Measurements from ENCODE around the gene NT5DC3.
"Not testable (repeated sequence)": the region's sequence is repeated elsewhere in the genome, so short reads cannot be mapped to it uniquely, and the experiment has no call there.

NT5DC3 gene

DNA sequence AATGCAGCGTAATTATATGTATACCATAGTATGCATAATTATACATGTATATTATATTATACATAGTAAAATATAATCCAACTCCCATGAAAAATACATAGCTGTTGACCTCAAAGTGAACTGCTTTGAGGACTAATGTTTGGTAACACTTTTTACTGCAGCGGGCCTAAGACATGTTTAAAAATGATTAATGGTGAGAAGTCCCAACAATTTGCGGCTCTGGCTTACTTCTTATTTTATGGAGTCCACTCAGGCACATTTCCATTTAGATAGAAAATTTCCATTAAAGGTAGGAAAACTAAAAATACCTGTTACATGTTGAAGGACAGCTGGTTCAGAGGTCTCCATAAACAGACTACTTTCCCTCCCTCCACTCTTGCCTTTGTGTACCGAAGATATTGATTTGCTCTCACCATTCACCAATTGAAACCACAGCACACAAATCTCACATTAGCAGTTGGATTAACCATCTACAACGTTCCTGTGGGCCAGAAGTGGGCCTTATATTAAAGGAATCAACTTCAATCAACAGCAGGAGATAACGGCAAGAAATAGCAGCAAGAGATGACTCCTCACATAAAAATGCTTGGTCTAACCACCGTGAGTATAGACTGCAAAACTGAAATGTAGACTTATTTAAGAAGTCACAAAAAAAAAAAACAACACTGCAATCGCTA lies 14.1 kb upstream of the NT5DC3 start:
- no peak for DNase-seq

DNA sequence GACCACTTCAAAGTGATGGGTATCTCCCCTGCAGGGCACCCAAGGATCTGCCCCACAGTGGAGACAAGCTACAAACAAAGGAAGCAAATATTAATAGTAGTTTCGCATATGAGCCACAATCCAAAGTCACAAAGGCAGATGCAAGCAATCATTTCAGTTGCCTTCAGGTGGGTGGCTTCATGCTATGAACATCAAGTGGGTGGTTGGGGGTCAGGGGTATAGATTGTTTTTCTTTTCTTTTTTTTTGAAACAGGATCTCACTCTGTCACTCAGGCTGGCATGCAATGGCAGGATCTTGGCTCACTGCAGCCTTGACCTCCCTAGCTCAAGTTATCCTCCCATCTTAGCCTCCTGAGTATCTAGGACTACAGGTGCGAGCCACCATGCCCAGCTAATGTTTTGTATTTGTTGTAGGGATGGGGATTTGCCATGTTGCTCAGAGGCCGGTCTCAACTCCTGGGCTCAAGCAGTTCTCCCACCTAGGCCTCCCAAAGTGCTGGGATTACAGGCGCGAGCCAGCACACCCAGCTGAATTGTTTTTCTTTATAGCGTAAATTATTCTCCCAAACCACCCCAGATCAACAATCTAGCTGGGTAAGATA lies 13.4 kb upstream of the NT5DC3 start:
- no peak for DNase-seq

DNA sequence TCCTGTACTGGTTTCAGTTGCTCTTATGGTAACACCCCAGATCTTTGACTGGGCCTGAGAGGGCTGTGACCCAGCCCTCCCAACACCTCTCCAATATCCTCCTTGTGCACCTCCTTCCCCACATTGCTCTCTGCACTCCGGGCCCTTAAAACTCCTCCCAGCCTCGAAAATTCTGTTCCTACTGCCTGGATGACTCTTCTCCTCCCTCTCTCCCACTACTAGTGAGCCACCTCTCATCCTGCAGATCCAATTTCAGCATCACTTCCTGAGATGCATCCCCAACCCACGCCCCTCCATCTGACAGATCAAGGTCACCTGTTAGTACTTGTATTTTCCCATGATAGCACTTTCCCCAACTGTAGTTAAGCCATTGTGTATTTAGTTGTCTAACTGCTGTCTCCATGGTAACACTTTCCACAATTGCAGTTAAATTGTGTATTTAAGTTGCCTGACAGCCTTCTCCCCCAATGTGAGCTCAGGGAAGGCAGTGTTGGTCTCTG lies 11.5 kb upstream of the NT5DC3 start:
- DNase-seq = peak; percentile 84 to 93

DNA sequence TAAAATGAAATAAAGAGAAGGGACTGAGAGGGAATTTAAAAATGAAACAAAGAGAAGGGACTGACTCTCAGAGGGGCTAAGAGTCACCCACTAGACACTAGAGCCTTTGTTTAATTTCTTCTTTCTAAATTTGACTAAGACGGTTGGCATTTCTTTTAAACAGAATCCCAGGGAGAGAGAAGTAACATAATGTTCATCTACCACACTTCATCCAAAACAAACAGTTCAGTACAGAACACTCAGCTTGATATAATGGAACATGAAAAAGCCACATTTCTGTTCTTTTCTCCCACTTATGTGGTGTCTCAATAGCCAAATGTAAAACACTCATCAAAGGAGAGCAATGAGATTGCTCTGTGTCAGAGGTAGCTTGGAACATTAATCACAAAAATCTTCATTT lies 10.1 kb upstream of the NT5DC3 start:
- DNase-seq = no peak

DNA sequence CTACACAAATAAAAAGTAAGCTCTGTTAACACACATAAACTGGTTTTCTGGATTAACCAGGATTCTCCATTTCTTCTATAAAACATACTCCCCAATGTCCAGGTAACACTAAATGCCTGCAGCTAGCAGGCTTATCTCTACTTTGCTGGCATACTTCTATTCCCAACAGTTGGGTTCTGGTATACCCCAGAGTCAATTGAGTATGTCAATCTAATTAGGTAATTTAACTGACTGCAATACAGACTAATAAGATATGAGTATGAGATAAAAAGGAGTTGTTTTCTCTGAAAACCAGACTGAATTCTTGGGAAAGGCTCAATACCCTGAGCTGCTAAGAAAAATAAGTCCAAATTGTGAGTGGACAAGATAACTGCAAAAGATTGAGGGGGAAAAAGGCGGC lies 9.4 kb upstream of the NT5DC3 start:
- no peak for DNase-seq

DNA sequence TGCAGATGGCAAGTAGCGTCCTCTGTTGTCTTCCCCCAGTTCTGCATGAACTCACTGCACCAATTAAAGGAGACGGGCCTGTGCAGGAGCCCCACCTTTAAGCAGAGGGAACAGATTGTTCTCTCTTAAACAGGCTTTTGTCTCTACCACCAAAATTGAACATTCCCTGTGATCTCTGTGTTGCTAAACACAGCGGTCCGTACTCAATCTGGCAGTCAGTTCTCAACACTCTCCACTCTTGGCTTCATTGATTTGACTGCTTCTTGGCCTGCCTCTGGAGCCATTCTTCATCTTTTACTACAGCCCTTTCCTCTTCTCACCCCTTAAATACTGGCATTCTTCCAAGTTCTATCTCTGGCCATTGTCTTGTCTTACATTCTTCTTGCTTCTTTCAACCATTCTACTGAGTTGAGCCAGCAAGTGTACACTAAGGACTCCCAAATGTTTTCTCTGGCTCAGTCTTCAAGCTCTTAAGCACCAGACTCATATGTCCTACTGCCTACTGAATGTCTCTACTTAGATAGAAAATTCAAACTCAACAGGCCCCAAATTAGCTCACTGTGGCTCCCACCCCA lies 8.0 kb upstream of the NT5DC3 start:
- DNase-seq = no peak

DNA sequence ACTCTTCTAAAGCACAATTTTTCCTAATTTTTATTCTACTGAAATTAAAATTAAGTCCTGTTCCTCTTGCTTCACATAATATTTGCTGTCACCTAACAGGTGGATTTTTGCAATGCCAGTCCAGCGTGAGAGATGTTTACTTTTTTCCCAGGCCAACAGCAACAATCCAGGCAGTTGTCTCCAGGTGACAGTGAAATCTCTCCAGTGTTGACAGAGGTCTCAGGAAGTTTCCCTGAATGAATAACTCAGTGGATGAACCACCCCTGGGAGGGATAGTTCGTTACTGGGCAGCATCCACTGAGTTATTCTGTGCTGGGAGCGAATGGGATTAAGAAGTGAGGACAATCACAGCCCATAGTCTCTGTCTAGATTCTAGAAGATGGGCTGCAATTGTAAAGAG lies 7.1 kb upstream of the NT5DC3 start:
- DNase-seq = no peak

- no peak for DNase-seq
Measured at GRCh38 chr12:103846415-103846814, 5.4 kb upstream of the NT5DC3 start.

DNA sequence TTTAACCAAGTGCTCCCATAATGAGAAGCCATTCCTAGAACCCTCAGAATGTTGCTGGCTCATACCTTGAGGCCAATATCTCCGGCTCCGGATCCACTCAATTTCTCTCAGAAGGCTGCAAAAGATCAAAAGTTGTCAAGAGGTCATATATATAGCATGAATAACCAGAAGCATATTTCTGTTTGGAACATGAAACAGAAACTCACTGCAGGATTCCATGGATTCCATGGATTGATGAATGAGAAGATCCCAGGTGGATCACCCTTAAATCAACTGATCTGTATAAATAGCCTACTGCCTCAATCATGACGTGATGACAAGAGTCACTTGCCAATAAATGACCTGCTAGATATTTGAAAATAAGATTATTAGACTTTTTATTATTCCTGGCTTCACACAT lies 3.3 kb upstream of the NT5DC3 start:
- DNase-seq = no peak

- no peak for DNase-seq
Measured at GRCh38 chr12:103841690-103842584, 903 bp upstream of the NT5DC3 start.

DNA sequence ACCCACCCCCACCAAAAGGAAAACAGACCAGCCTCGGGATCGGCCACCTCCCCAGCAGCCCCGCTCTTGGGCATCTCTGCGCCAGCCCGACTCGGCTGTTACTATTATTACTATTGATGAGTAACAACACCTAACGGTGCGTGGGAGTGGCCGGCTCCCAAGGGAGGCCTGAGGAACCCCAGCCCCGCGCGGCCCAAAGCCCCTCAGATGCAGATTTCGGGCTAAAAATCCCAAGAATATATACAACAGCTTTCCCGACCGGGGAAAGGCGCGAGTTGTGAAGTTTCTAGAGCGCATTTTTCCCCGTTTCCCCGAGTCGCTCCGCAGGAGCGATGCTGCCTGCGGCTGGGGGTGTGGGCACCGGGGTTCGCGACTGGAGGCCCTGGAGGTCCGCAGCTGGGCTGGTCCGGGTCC lies 565 bp downstream of the NT5DC3 start:
- DNase-seq = no peak

DNA sequence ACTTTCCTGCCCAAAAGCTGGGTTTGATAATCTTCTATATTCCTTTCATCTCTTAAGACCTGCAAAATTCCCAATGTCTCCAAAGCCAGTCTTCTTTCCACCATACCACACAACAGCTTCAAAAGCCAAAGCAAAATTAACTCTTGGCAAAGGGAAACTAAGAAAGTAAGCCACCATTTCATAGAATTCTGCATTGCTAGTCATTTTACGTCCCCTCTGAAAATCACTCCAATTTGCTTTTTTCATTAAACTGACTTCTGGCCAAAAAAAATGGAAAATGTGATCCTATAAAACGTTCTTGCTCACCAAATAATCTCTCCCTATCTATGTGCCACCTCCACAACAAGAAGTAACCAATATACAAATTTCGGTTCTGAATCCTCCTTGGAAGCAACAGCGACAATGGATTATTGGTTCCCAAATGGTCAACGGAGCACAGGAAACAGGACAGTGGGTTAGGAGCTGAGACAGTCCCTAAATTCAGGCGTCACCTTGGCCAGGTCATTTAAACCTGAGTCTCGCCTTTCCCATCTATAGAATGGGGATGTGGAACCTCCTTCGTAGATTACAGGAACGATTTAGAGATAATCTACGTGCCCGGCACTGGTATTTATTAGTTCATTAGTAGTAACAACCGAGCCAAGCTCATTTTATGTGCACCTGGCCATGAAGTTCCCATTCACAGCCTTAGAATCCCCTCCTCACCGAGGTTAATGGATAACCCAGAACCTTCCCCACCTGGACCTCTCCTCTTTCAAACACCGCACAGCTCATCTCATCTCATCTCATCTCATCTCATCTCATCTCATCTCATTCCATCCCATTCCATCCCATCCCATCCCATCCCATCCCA lies 1.2 kb downstream of the NT5DC3 start:
- DNase-seq = no peak

DNA sequence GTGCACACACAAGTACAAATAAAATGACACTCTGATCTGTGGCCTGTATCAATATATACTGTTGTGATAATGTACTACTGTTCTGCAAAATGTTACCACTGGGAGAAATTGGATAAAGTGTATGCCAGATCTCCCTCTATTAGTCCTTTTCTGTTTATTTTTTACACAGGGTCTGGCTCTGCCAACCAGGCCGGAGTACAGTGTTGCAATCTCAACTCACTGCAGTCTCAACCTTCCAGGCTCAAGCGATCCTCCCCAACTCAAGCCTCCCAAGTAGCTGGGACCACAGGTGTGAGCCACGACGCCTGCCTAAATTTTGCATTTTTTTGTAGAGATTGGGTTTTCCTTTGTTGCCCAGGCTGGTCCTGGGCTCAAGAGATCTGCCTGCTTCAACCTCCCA lies 1.9 kb downstream of the NT5DC3 start:
- DNase-seq = no peak

- DNase-seq = no peak
Measured at GRCh38 chr12:103838254-103838914, 2.6 kb downstream of the NT5DC3 start.

DNA sequence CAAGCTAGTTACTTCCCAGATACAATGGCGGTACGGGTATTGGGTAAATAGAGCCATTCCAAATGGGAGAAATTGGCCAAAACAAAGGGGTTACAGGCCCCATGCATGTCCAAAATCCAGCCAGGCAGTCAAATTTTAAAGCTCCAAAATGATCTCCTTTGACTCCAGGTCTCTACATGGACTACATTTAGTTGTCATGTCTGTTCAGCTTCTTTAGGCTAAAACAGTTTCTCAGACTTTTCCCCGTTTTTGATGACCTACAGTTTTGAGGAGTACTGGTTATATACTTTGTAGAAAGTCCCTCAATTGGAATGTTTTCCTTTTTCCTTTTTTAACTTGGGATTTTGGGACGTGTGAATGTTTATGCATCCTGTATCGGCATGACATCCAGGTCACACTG lies 4.7 kb downstream of the NT5DC3 start:
- no peak for DNase-seq

DNA sequence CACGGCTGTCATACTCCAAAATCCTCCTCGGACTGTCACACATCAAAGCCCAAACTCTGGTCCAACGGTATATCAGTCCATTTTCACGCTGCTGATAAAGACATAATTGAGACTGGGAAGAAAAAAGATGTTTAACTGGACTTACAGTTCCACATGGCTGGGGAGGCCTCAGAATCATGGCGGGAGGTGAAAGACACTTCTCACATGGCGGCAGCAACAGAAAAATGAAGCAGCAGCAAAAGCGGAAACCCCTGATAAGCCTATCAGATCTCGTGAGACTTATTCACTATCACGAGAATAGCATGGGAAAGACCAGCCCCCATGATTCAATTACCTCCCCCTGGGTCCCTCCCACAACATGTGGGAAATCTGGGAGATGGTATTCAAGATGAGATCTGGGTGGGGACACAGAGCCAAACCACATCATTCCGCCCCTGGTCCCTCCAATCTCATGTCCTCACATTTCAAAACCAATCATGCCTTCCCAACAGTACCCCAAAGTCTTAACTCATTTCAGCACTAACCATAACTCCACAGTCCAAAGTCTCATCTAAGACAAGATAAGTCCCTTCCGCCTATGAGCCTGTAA lies 5.2 kb downstream of the NT5DC3 start:
- not testable (repeated sequence) for DNase-seq

DNA sequence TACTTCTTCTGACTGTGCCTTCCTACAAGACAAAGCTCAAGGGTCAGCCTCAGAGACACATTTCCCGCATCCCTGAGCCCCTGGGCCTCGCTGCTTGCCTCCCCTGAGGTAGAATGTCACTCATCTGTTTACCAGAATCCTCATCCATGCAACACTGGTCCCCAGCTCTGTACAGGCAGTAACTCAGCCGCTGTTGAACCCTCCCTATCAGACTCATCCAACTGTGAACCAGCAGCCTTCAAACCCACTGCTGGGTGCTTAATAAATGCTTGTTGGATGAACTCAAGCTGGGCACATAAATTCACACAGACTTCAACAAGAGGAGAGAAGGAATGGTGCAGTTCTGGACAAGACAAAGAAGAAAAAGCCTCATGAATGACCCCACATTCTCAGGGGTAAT lies 6.1 kb downstream of the NT5DC3 start:
- DNase-seq = no peak

DNA sequence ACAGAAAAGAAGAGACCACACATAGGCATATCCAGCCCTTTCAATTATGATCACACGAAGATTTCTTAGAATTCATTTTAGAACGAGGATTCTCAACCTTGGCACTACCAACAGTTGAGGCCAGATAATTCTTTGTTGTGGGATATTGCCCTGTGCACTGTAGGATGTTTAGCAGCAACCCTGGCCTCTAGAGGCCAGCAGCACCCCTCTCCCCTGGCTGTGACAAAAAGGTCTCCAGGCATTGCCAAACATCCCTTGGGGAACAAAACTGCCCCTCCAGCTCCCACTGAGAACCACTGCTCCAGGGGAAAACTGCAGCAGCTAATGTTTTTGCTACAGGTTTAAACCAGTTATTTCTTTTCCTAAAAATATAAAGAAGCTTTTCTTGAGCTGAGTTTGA lies 7.1 kb downstream of the NT5DC3 start:
- no peak for DNase-seq

GRCh38 chr12:103833095-103833775 lies 7.8 kb downstream of the NT5DC3 start:
- DNase-seq = no peak

- DNase-seq = no peak
Measured at GRCh38 chr12:103832048-103832997, 8.7 kb downstream of the NT5DC3 start.
